GM19438 (cell line): ENCODE data around the gene PRTN3.

Experiments
- ATAC-seq: cut with Tn5 transposase; IDR thresholded peaks from one replicate; pipeline ENCODE4 v1.9.1; 2021; ENCODE audit warnings: low read depth; ENCODE audit not compliant: unreplicated experiment

The PRTN3 gene

GRCh38 chr19:840519-841206 lies at the start of gene PRTN3:
Gene PRTN3 (plus strand): TSS chr19:840999. CDS start chr19:841009, 10 bp downstream.
- ATAC-seq = no peak

GRCh38 chr19:791007-791566 lies 49.7 kb upstream of the PRTN3 start:
- no peak for ATAC-seq

GRCh38 chr19:791567-792305 lies 49.1 kb upstream of the PRTN3 start:
- ATAC-seq = no peak

GRCh38 chr19:792306-792885 lies 48.4 kb upstream of the PRTN3 start:
- ATAC-seq = no peak

- ATAC-seq = no peak
These were observed 47.0 kb upstream of the PRTN3 start for GRCh38 chr19:793806-794205.

GRCh38 chr19:795073-795611 lies 45.7 kb upstream of the PRTN3 start:
- no peak for ATAC-seq

- ATAC-seq = no peak
These were observed 44.9 kb upstream of the PRTN3 start for GRCh38 chr19:795691-796581.

- ATAC-seq = peak; percentile 80
These were observed 43.9 kb upstream of the PRTN3 start, which contains the start of gene PTBP1 for GRCh38 chr19:796692-797527. Gene PTBP1 (plus strand): TSS chr19:797452. CDS start chr19:797498, 46 bp downstream.

- peak; percentile 36 for ATAC-seq
These were observed 43.0 kb upstream of the PRTN3 start for GRCh38 chr19:797528-798414.

GRCh38 chr19:798415-799075 lies 42.3 kb upstream of the PRTN3 start:
- ATAC-seq = no peak

- ATAC-seq = no peak
These were observed 41.5 kb upstream of the PRTN3 start for GRCh38 chr19:799076-799881.

GRCh38 chr19:800360-801029 lies 40.3 kb upstream of the PRTN3 start:
- no peak for ATAC-seq

GRCh38 chr19:801030-801860 lies 39.6 kb upstream of the PRTN3 start:
- no peak for ATAC-seq

GRCh38 chr19:801861-802497 lies 38.8 kb upstream of the PRTN3 start:
- ATAC-seq = no peak

- ATAC-seq = no peak
These were observed 38.2 kb upstream of the PRTN3 start for GRCh38 chr19:802498-803098.
